WERI-Rb-1 (cell line): Measurements from ENCODE around the gene ZNF726.
"Not testable (repeated sequence)": the region's sequence is repeated elsewhere in the genome, so short reads cannot be mapped to it uniquely, and the experiment has no call there.

Experiments used
- DNase-seq: peaks from one replicate; pipeline ENCODE4 v3.0.0-alpha.2; 2020
- H3K27ac ChIP-seq: fragments of 250-450 bp; sonication (Bioruptor Pico); 2 replicates; pipeline ENCODE4 v1.5.1; 2020; ENCODE audit warnings: mild to moderate bottlenecking, moderate library complexity
- H3K27me3 ChIP-seq: fragments of 250-450 bp; sonication (Bioruptor Pico); 2 replicates; pipeline ENCODE4 v1.5.1; 2021; ENCODE audit warnings: mild to moderate bottlenecking, low read depth, moderate library complexity; ENCODE audit not compliant: insufficient read depth, severe bottlenecking
- H3K36me3 ChIP-seq: fragments of 250-450 bp; sonication (Bioruptor Pico); 2 replicates; pipeline ENCODE4 v1.5.1; 2020; ENCODE audit warnings: mild to moderate bottlenecking, moderate library complexity
- H3K4me3 ChIP-seq: 2 replicates; pipeline ENCODE4 v1.5.1; 2011; ENCODE audit warnings: low read depth, mild to moderate bottlenecking, control low read depth, low read length
- H3K9me3 ChIP-seq: fragments of 250-450 bp; sonication (Bioruptor Pico); 2 replicates; pipeline ENCODE4 v1.5.1; 2021; ENCODE audit warnings: mild to moderate bottlenecking, moderate library complexity; ENCODE audit not compliant: severe bottlenecking
- TF ChIP-seq, protein P1 (sequence below): IDR thresholded peaks from 2 replicates; pipeline ENCODE4 v1.5.1; 2011; ENCODE audit warnings: low read depth, mild to moderate bottlenecking, control low read depth, inconsistent platforms, low read length

ZNF726 gene

DNA sequence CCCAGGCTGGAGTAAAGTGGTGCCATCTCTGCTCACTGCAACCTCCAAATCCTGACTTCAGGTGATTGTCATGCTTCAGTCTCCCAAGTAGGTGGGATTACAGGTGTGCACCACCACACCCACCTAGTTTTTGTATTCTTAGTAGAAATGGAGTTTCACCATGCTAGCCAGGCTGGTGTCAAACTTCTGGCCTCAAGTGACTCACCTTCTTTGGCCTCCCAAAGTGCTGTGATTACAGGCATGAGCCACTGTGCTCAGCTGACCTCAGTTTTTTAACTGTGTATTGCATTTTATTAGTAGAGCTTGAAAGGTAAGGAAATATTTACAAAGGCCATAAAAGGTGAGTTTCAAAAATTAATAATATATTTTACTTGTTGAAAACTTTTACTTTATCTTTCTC is 2.3 kb downstream of the ZNF726 start:
- Histone ChIP-seq H3K27ac (no peak overlapping the region), H3K36me3 (no peaks in the 10 kb centered on the region), H3K9me3 (peaks cover 3% of the 10 kb centered on the region), H3K4me3 (no peak overlapping the region), H3K27me3 (peaks cover 7% of the 10 kb centered on the region)
- TF ChIP-seq, protein P1, sequence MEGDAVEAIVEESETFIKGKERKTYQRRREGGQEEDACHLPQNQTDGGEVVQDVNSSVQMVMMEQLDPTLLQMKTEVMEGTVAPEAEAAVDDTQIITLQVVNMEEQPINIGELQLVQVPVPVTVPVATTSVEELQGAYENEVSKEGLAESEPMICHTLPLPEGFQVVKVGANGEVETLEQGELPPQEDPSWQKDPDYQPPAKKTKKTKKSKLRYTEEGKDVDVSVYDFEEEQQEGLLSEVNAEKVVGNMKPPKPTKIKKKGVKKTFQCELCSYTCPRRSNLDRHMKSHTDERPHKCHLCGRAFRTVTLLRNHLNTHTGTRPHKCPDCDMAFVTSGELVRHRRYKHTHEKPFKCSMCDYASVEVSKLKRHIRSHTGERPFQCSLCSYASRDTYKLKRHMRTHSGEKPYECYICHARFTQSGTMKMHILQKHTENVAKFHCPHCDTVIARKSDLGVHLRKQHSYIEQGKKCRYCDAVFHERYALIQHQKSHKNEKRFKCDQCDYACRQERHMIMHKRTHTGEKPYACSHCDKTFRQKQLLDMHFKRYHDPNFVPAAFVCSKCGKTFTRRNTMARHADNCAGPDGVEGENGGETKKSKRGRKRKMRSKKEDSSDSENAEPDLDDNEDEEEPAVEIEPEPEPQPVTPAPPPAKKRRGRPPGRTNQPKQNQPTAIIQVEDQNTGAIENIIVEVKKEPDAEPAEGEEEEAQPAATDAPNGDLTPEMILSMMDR, result no peak
- DNase-seq, result no peak

DNA sequence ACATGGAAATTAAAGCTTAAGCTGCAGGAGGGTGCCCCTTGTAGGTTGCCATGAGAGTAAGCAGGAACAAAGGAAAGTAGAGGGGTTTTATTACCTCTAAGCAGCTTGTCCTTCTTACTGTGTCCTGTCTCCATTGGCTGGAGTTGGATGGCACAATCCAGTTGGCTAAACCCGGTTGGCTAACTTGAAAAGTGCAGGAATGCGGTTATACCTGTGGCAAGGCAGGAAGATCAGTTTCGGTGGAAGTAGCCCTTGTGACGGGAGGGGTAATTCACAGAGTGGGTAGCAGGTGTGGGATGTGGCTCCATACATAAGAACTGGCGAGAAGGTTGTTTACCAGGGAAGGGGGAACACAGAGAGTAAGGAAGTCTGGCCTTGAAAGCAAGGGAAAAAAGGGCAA is 3.2 kb downstream of the ZNF726 start:
- no peak overlapping the region for H3K4me3 ChIP-seq
- H3K9me3 ChIP-seq, result peaks cover 3% of the 10 kb centered on the region
- peaks cover 7% of the 10 kb centered on the region for H3K27me3 ChIP-seq
- TF ChIP-seq, protein P1, result no peak
- no peaks in the 10 kb centered on the region for H3K36me3 ChIP-seq
- no peak for DNase-seq
- H3K27ac ChIP-seq, result no peak overlapping the region

DNA sequence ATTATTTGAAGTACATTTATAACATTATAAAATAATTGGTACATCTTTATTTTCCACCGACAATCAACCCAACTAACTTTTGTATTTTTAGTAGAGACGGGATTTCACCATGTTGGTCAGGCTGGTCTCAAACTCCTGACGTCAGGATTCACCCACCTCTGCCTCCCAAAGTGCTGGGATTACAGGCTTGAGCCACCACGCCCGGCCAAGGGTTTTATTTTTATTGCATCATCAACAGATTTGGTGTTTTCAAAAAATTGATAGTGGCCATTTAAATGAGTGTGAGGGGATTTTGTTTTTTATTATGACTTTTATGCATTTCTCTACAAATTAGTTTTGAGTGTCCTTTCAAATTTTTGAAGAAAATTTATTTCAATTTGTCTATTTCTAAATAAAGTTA is 10.6 kb downstream of the ZNF726 start:
- no peaks in the 10 kb centered on the region for H3K9me3 ChIP-seq
- no peaks in the 10 kb centered on the region for H3K27me3 ChIP-seq
- no peaks in the 10 kb centered on the region for H3K36me3 ChIP-seq

DNA sequence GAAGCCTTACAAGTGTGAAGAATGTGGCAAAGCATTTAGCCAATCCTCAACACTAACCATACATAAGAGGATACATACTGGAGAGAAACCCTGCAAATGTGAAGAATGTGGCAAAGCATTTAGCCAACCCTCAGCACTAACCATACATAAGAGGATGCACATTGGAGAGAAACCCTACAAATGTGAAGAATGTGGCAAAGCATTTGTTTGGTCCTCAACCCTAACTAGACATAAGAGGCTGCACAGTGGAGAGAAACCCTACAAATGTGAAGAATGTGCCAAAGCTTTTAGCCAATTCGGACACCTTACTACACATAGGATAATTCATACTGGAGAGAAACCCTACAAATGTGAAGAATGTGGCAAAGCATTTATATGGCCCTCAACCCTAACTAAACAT is 18.2 kb downstream of the ZNF726 start:
- DNase-seq, result no peak
- TF ChIP-seq, protein P1, result no peak
- Histone ChIP-seq H3K27ac (no peak overlapping the region), H3K36me3 (no peaks in the 10 kb centered on the region), H3K27me3 (no peaks in the 10 kb centered on the region), H3K9me3 (no peaks in the 10 kb centered on the region), H3K4me3 (no peak overlapping the region)

More for the DNA sequence above, 10.6 kb downstream of the ZNF726 start:
- no peak for DNase-seq
- TF ChIP-seq, protein P1, result no peak
- no peak overlapping the region for H3K4me3 ChIP-seq
- no peak overlapping the region for H3K27ac ChIP-seq

DNA sequence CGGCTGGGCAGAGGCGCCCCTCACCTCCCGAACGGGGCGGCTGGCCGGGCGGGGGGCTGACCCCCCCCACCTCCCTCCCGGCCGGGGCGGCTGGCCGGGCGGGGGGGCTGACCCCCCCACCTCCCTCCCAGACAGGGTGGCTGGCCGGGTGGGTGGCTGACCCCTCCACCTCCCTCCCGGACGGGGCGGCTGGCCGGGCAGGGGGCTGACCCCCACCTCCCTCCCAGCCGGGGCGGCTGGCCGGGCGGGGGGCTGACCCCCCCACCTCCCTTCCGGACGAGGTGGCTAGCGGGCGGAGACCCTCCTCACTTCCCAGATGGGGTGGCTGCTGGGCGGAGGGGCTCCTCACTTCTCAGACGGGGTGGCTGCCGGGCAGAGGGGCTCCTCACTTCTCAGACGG is 22.3 kb downstream of the ZNF726 start:
- not testable (repeated sequence) for H3K27ac ChIP-seq, DNase-seq, H3K27me3 ChIP-seq, H3K36me3 ChIP-seq, H3K4me3 ChIP-seq, H3K9me3 ChIP-seq

DNA sequence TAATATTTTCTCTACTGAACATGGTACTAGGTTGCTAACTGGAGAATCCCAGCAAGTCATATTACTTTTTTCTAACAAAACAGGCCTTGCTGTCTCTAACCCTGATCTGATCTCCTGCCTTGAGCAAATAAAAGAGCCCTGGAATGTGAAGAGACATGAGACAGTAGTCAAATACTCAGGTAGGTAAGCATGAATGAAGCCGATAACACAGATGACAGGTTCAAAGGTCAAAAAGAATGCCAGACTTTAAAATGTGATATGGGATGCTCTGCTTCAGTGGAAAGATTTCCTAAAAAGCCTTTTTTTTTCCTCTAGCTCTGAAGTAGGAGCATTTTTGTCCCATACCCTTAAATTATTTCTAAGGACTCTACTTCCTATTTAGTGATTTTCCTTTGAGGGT is 28.7 kb downstream of the ZNF726 start:
- Histone ChIP-seq H3K4me3 (no peak overlapping the region), H3K27ac (no peak overlapping the region), H3K27me3 (no peaks in the 10 kb centered on the region), H3K36me3 (no peaks in the 10 kb centered on the region), H3K9me3 (no peaks in the 10 kb centered on the region)
- DNase-seq, result no peak
- TF ChIP-seq, protein P1, result no peak
